GM10248 (cell line): ENCODE results near the gene APOL1.

Experiments
- CTCF ChIA-PET: fragments of 300-600 bp; sonication (Branson Sonifier 250); formaldehyde crosslinking; extraction: SDS; loops from one replicate; lab custom pipeline; 2021; ENCODE audit warnings: antibody characterized with exemption; lab: Yijun Ruan, JAX
- POLR2A ChIA-PET: fragments of 350-650 bp; sonication (Branson Sonifier 250); formaldehyde crosslinking; extraction: SDS; loops from one replicate; lab custom pipeline; 2020; ENCODE audit warnings: antibody characterized with exemption; lab: Yijun Ruan, JAX
- DNase-seq: peaks from one replicate; pipeline ENCODE4 v3.0.0; 2012; ENCODE audit errors: extremely low spot score
- CTCF ChIP-seq: IDR thresholded peaks from 2 replicates; pipeline ENCODE4 v1.5.1; 2012; ENCODE audit warnings: mild to moderate bottlenecking, low read depth; ENCODE audit errors: extremely low read depth, missing control alignments, control extremely low read depth

APOL1 gene

GRCh38 chr22:36232715-36233401 lies 20.1 kb upstream of the APOL1 start:
- TF ChIP-seq CTCF = no peak
- no peak for DNase-seq
- ChIA-PET POLR2A (no interaction called here), CTCF (interaction anchor here (0.9 kb wide), 1 partner anchor 45 kb away, joined by 3 read pairs; no protein-coding TSS in a partner anchor)

- POLR2A ChIA-PET = no interaction called here
- TF ChIP-seq CTCF = no peak
- DNase-seq = no peak
- CTCF ChIA-PET = no interaction called here
These were observed 19.1 kb upstream of the APOL1 start for GRCh38 chr22:36233796-36234195.

GRCh38 chr22:36234213-36234612 lies 18.7 kb upstream of the APOL1 start:
- ChIA-PET CTCF (no interaction called here), POLR2A (no interaction called here)
- no peak for DNase-seq
- no peak for TF ChIP-seq CTCF

- no peak for TF ChIP-seq CTCF
- DNase-seq = no peak
- CTCF ChIA-PET = interaction anchor here (1.0 to 1.1 kb wide), 2 partner anchors 28 to 42 kb away, joined by 3 read pairs; no protein-coding TSS in a partner anchor
- POLR2A ChIA-PET = no interaction called here
These were observed 18.0 kb upstream of the APOL1 start for GRCh38 chr22:36234919-36235318.

GRCh38 chr22:36235585-36235984 lies 17.3 kb upstream of the APOL1 start:
- DNase-seq = no peak
- no peak for TF ChIP-seq CTCF
- ChIA-PET POLR2A (no interaction called here), CTCF (interaction anchor here (1.0 to 1.2 kb wide), 3 partner anchors 19 to 42 kb away, joined by 3 read pairs; no protein-coding TSS in a partner anchor)

- ChIA-PET CTCF (interaction anchor here (1.0 to 2.4 kb wide), 4 partner anchors 10 to 234 kb away, joined by 3 to 11 read pairs (median 4); no protein-coding TSS in a partner anchor), POLR2A (no interaction called here)
- TF ChIP-seq CTCF = no peak
- DNase-seq = no peak
These were observed 16.3 kb upstream of the APOL1 start for GRCh38 chr22:36236388-36237319.
